ENCODE measurements around the gene LRGUK. TPM values are rescaled to one million over a fixed set of nuclear protein-coding genes. Genes with fewer than 3 reads are reported as not detected.

Gene LRGUK
- total RNA-seq, 4 donors from 2014 or later: 0.08 to 0.61 (median 0.39) TPM

- no peaks in the 10 kb centered on the region for H3K9me3 ChIP-seq
Measured at GRCh38 chr7:134313543-134313942, 186.4 kb downstream of the LRGUK start.

More at GRCh38 chr7:134313543-134313942, 186.4 kb downstream of the LRGUK start:
- Histone ChIP-seq H3K27me3 (no peaks in the 10 kb centered on the region), H3K36me3 (peaks cover 0 to under 1% (median 0%) of the 10 kb centered on the region in 3 donors), H3K4me1 (peaks cover 6 to 15% (median 10%) of the 10 kb centered on the region in 3 donors), H3K4me3 (no peak overlapping the region), H3K27ac (no peak overlapping the region)
- intact Hi-C loops (cut with DNase I): no loop called here
- no peak for DNase-seq
- TF ChIP-seq POLR2A (IDR thresholded peaks at IDR 0.05): no peak
- TF ChIP-seq CTCF (IDR thresholded peaks at IDR 0.05): no peak
- WGBS, 2 donors: 74 to 88% methylated on average over 1 of the region's 1 CpG

Other genes with a start within 250 kb of the LRGUK start
- 1 to 10 TPM; 3.7 to 8.6 (median 7.0) TPM for gene SLC35B4, start 189.6 kb downstream of the LRGUK start, total RNA-seq

Measured in esophagus squamous epithelium (tissue), 5 donors.